Body of pancreas (tissue), 4 donors: ENCODE results near the gene PLEKHF1. TPM values are rescaled to one million over a fixed set of nuclear protein-coding genes. Genes with fewer than 3 reads are reported as not detected.

Source experiments
- ATAC-seq: fragments of 150-250 bp; one replicate; pipeline ENCODE4 v1.9.1; 2016
- DNase-seq, 4 donors: peaks; one replicate each; pipeline ENCODE4 v3.0.0-alpha.2; 2019
- H3K27ac ChIP-seq, 4 donors: fragments of 200-600 bp; sonication (generic); 1 replicate in 3 of 4; 2 replicates in 1 of 4; pipeline versions ENCODE4 v1.5.1 to v1.6.1; 2016 to 2019; ENCODE audit warnings: mild to moderate bottlenecking in 1 of 4, mixed read lengths in 1 of 4, moderate library complexity in 1 of 4
- H3K27me3 ChIP-seq, 2 donors: fragments of 200-600 bp; sonication (generic); one replicate each; pipeline ENCODE4 v1.6.0; 2016; ENCODE audit warnings: mild to moderate bottlenecking in 1 of 2
- H3K36me3 ChIP-seq, 2 donors: fragments of 200-600 bp; sonication (generic); replicated peaks in 1 of 2; 2 replicates each; pipeline ENCODE4 v1.5.1; 2016; ENCODE audit warnings: low read depth in 2 of 2; ENCODE audit not compliant: insufficient read depth in 1 of 2
- H3K4me1 ChIP-seq: fragments of 200-600 bp; sonication (generic); one replicate; pipeline ENCODE4 v1.6.0; 2016
- H3K4me3 ChIP-seq, 2 donors: fragments of 200-600 bp; sonication (generic); 1 replicate in 1 of 2; 2 replicates in 1 of 2; pipeline ENCODE4 v1.5.1; 2016 to 2019
- H3K9me3 ChIP-seq, 3 donors: fragments of 200-600 bp; sonication (generic); 1 replicate in 2 of 3; 2 replicates in 1 of 3; pipeline ENCODE4 v1.5.1; 2016
- POLR2A ChIP-seq, 3 donors: fragments of 450-650 bp; IDR thresholded peaks; one replicate each; pipeline ENCODE4 v1.6.1; 2016; ENCODE audit warnings: antibody characterized with exemption in 3 of 3, mild to moderate bottlenecking in 2 of 3
- WGBS, 2 donors: methylation state at CpG; one replicate each; pipeline ENCODE4 v1.1.5; 2017; 5-methylcytosine and 5-hydroxymethylcytosine counted together
- intact Hi-C: fragments of 100-400 bp; cut with DNase I; formaldehyde crosslinking; loops from one replicate; pipeline ENCODE4 v1.15.1; 2023
- total RNA-seq, 2 donors: library from RNA; depleted of rRNA; stranded (reverse); fragments of >200 nt; gene quantifications; one replicate each; pipeline ENCODE4 v1.1.0, GENCODE V29; 2016
- TF ChIP-seq, protein P1 (sequence below), 7 experiments: fragments of 450-650 bp in 4 of 7; fragments of 200-600 bp in 3 of 7; sonication (generic) in 3 of 7; IDR thresholded peaks; one replicate each; pipeline ENCODE4 v1.5.1; 2016 to 2019; ENCODE audit warnings: antibody characterized with exemption in 7 of 7

Gene PLEKHF1
- total RNA-seq, 2 donors from 2014 or later, result 13.5 to 16.5 TPM

DNA sequence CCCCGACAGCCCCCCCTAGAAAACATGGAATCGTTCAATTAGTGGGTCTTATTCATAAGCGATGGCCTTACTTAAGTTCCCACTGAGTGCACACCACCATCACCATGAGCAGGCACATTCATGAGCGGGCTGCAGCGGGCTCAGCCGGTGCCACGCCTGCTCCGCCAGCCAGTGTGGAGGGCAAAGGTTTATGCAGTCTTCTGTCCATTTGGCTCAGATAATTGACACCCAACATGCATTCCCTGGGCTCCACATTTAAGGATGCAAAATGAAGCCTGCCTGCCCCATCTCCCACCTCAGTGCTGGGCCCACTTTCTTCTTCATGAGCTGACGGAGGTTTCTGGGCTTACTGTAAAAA lies 37.7 kb downstream of the PLEKHF1 start:
- 86 to 89% methylated on average over 1 to 9 of the region's 9 CpGs for WGBS, 2 donors
- H3K27me3 ChIP-seq, result no peaks in the 10 kb centered on the region
- H3K27ac ChIP-seq, result no peak overlapping the region
- H3K9me3 ChIP-seq, result no peaks in the 10 kb centered on the region
- TF ChIP-seq POLR2A (IDR thresholded peaks at IDR 0.05), result no peak
- TF ChIP-seq, protein P1, sequence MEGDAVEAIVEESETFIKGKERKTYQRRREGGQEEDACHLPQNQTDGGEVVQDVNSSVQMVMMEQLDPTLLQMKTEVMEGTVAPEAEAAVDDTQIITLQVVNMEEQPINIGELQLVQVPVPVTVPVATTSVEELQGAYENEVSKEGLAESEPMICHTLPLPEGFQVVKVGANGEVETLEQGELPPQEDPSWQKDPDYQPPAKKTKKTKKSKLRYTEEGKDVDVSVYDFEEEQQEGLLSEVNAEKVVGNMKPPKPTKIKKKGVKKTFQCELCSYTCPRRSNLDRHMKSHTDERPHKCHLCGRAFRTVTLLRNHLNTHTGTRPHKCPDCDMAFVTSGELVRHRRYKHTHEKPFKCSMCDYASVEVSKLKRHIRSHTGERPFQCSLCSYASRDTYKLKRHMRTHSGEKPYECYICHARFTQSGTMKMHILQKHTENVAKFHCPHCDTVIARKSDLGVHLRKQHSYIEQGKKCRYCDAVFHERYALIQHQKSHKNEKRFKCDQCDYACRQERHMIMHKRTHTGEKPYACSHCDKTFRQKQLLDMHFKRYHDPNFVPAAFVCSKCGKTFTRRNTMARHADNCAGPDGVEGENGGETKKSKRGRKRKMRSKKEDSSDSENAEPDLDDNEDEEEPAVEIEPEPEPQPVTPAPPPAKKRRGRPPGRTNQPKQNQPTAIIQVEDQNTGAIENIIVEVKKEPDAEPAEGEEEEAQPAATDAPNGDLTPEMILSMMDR (IDR thresholded peaks at IDR 0.05), result no peak
- H3K4me3 ChIP-seq, result no peak overlapping the region
- peaks cover 5 to 11% of the 10 kb centered on the region in 2 donors for H3K36me3 ChIP-seq
- no peak for ATAC-seq
- DNase-seq, result no peak
- H3K4me1 ChIP-seq, result no peaks in the 10 kb centered on the region
- intact Hi-C loops, result no loop called here

DNA sequence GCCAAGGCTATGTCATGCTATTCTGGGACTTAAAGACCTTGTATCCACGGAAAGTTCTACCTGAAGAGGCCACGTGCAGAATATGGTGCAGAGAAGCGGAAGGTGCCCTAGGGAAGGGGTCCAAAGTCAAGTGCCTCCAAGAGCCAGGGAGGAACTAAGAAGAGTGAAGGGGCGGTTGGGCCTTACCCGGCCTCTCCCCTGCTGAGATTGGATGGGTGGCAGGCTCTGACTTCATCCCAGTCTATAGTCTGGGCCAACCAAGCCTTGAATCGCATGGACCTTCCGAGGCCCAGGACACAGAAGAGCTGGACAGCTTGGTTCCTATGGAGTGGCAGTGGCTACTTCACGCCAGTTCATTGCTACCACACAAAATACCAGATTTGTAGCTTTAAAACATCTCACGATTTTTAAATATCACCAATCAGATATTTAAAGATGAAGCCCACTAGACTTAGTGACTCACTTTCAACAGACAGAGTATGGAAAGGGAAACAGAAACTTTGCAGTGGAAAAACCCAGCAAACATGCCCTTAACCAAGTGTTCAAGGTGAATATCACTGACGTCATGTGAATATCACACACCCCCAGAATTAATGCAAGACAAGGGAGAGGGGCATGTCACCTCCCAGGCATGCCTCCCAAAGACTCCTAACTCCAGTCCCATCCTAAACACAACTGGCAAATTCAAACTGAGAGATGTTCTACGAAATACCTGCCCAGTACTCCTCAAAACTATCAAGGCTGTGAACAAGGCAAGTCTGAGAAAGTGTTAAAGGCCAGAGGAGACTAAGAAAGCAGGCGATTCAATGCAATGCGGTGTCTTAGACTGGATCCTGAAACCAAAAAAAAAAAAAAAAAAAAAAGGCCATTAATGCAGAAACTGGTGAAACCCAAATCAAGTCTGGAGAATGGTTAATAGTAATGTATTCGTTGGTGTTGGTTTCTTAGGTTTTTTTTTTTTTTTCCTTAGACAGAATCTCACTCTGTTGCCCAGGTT lies 39.6 kb downstream of the PLEKHF1 start:
- peaks cover 5 to 11% of the 10 kb centered on the region in 2 donors for H3K36me3 ChIP-seq
- no peaks in the 10 kb centered on the region for H3K27me3 ChIP-seq
- H3K9me3 ChIP-seq, result no peaks in the 10 kb centered on the region
- no peak overlapping the region for H3K4me3 ChIP-seq
- no peak for ATAC-seq
- intact Hi-C loops, result no loop called here
- no peaks in the 10 kb centered on the region for H3K4me1 ChIP-seq
- 75 to 82% methylated on average over 14 of the region's 14 CpGs for WGBS, 2 donors
- no peak for DNase-seq
- TF ChIP-seq, protein P1 (IDR thresholded peaks at IDR 0.05), result no peak
- no peak for TF ChIP-seq POLR2A (IDR thresholded peaks at IDR 0.05)
- H3K27ac ChIP-seq, result no peak overlapping the region

DNA sequence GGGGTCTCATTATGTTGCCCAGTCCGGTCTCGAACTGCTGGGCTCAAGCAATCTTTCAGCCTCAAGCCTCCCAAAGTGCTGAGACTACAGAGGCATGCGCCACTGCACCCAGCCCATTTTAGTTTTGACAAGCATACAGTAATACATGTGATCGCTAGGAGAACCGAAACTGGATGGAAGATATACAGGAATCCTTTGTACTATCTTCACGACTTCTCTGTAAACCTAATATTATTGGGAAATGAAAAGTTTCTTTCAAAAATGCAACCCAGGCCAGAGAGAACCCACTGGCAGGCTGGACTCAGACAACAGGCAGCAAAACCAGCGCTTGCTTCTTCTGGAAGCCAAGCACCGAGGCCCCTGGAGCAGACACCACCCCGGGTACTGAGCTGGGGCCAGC lies 40.4 kb downstream of the PLEKHF1 start:
- Histone ChIP-seq H3K4me1 (no peaks in the 10 kb centered on the region), H3K9me3 (no peaks in the 10 kb centered on the region), H3K4me3 (no peak overlapping the region), H3K27ac (no peak overlapping the region), H3K36me3 (peaks cover 5 to 11% of the 10 kb centered on the region in 2 donors), H3K27me3 (no peaks in the 10 kb centered on the region)
- TF ChIP-seq, protein P1 (IDR thresholded peaks at IDR 0.05), result no peak
- no peak for TF ChIP-seq POLR2A (IDR thresholded peaks at IDR 0.05)
- ATAC-seq, result no peak
- WGBS, 2 donors, result 90 to 91% methylated on average over 9 of the region's 9 CpGs
- intact Hi-C loops, result no loop called here
- DNase-seq, result no peak

DNA sequence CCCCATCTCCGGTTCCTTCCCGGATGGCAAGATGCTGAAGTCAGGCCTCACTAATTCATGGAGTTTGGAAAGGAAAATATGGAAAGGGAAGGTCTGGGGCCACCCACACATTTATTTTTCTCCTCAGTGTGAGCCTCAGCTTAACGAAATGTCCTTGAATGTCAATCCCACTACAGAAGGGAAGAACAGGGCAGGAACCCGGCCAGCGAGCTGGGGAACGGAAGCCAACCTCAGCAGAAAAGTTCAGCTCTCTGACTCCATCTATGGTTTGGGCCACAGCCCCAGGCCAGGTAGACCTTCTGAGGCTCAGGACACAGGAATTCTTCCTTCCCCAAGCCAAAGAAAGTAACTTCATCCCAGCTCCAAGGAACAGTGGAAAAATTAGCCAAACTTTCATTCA lies 41.4 kb downstream of the PLEKHF1 start:
- no peaks in the 10 kb centered on the region for H3K9me3 ChIP-seq
- H3K4me1 ChIP-seq, result peaks cover 3% of the 10 kb centered on the region
- peaks cover 5 to 11% of the 10 kb centered on the region in 2 donors for H3K36me3 ChIP-seq
- DNase-seq, result no peak
- no peak overlapping the region for H3K4me3 ChIP-seq
- WGBS, 2 donors, result 69 to 83% methylated on average over 5 to 6 of the region's 6 CpGs
- TF ChIP-seq POLR2A (IDR thresholded peaks at IDR 0.05), result no peak
- TF ChIP-seq, protein P1 (IDR thresholded peaks at IDR 0.05), result no peak
- intact Hi-C loops, result no loop called here
- no peak for ATAC-seq
- no peaks in the 10 kb centered on the region for H3K27me3 ChIP-seq
- H3K27ac ChIP-seq, result no peak overlapping the region
